HUES48 (cell line): ENCODE measurements around the gene GGNBP2.
A peak's percentile ranks its signal among the peaks of the same experiment; 100 is the strongest.

ENCODE experiments used
- H3K27ac ChIP-seq: one replicate; pipeline ENCODE4 v1.7.0; 2013; ENCODE audit warnings: low read depth, low read length, inconsistent platforms
- H3K27me3 ChIP-seq: 2 replicates; pipeline ENCODE4 v1.6.1; 2013; ENCODE audit warnings: mild to moderate bottlenecking, low read length; ENCODE audit not compliant: control insufficient read depth, insufficient read depth
- H3K36me3 ChIP-seq: 2 replicates; pipeline ENCODE4 v1.6.1; 2013; ENCODE audit warnings: low read length; ENCODE audit not compliant: control insufficient read depth, insufficient read depth
- H3K4me1 ChIP-seq: 2 replicates; pipeline ENCODE4 v1.6.1; 2013; ENCODE audit warnings: mild to moderate bottlenecking, low read length; ENCODE audit not compliant: control insufficient read depth, insufficient read depth
- H3K4me3 ChIP-seq: 2 replicates; pipeline ENCODE4 v1.5.1; 2013; ENCODE audit warnings: mild to moderate bottlenecking, low read depth, low read length
- H3K9ac ChIP-seq: 2 replicates; pipeline ENCODE4 v1.6.1; 2013; ENCODE audit warnings: mild to moderate bottlenecking, low read depth, low read length, moderate library complexity
- H3K9me3 ChIP-seq: 2 replicates; pipeline ENCODE4 v1.6.1; 2013; ENCODE audit warnings: low read length; ENCODE audit not compliant: control insufficient read depth, insufficient read depth

The GGNBP2 gene

GRCh38 chr17:36566081-36566480 lies 21.4 kb downstream of the GGNBP2 start:
- peaks cover 80% of the 10 kb centered on the region for H3K36me3 ChIP-seq
- no peak overlapping the region for H3K4me3 ChIP-seq
- no peaks in the 10 kb centered on the region for H3K4me1 ChIP-seq

GRCh38 chr17:36575028-36575427 lies 30.3 kb downstream of the GGNBP2 start:
- no peak overlapping the region for H3K4me3 ChIP-seq
- no peaks in the 10 kb centered on the region for H3K4me1 ChIP-seq
- H3K9me3 ChIP-seq, result no peaks in the 10 kb centered on the region
- no peaks in the 10 kb centered on the region for H3K27me3 ChIP-seq
- H3K27ac ChIP-seq, result no peak overlapping the region
- H3K9ac ChIP-seq, result no peak overlapping the region
- peaks cover 54% of the 10 kb centered on the region for H3K36me3 ChIP-seq

More at GRCh38 chr17:36566081-36566480, 21.4 kb downstream of the GGNBP2 start:
- Histone ChIP-seq H3K9ac (no peak overlapping the region), H3K27me3 (no peaks in the 10 kb centered on the region), H3K9me3 (no peaks in the 10 kb centered on the region), H3K27ac (no peak overlapping the region)

- Histone ChIP-seq H3K27me3 (no peaks in the 10 kb centered on the region), H3K36me3 (peaks cover 58% of the 10 kb centered on the region), H3K27ac (no peak overlapping the region), H3K9me3 (no peaks in the 10 kb centered on the region), H3K9ac (no peak overlapping the region), H3K4me1 (no peaks in the 10 kb centered on the region), H3K4me3 (no peak overlapping the region)
Measured at GRCh38 chr17:36576793-36577192, 32.1 kb downstream of the GGNBP2 start.

- peaks cover 64% of the 10 kb centered on the region for H3K36me3 ChIP-seq
- H3K27me3 ChIP-seq, result no peaks in the 10 kb centered on the region
- no peak overlapping the region for H3K4me3 ChIP-seq
- no peak overlapping the region for H3K27ac ChIP-seq
- H3K9ac ChIP-seq, result no peak overlapping the region
- H3K4me1 ChIP-seq, result no peaks in the 10 kb centered on the region
- no peaks in the 10 kb centered on the region for H3K9me3 ChIP-seq
Measured at GRCh38 chr17:36578671-36579070, 34.0 kb downstream of the GGNBP2 start.

- Histone ChIP-seq H3K36me3 (peaks cover 83% of the 10 kb centered on the region), H3K4me3 (no peak overlapping the region), H3K9me3 (no peaks in the 10 kb centered on the region)
Measured at GRCh38 chr17:36583787-36584186, 39.1 kb downstream of the GGNBP2 start.

GRCh38 chr17:36586138-36586537 lies 41.4 kb downstream of the GGNBP2 start:
- Histone ChIP-seq H3K27ac (no peak overlapping the region), H3K36me3 (peaks cover 76% of the 10 kb centered on the region), H3K9ac (no peak overlapping the region), H3K4me3 (no peak overlapping the region), H3K9me3 (no peaks in the 10 kb centered on the region), H3K27me3 (no peaks in the 10 kb centered on the region), H3K4me1 (peaks cover 2% of the 10 kb centered on the region)

More at GRCh38 chr17:36583787-36584186, 39.1 kb downstream of the GGNBP2 start:
- no peak overlapping the region for H3K27ac ChIP-seq
- H3K4me1 ChIP-seq, result no peaks in the 10 kb centered on the region
- no peak overlapping the region for H3K9ac ChIP-seq
- no peaks in the 10 kb centered on the region for H3K27me3 ChIP-seq

GRCh38 chr17:36590082-36590481 lies 45.4 kb downstream of the GGNBP2 start:
- H3K9me3 ChIP-seq, result no peaks in the 10 kb centered on the region
- H3K36me3 ChIP-seq, result peaks cover 48% of the 10 kb centered on the region
- H3K4me3 ChIP-seq, result no peak overlapping the region
- no peaks in the 10 kb centered on the region for H3K27me3 ChIP-seq
- peaks cover 14% of the 10 kb centered on the region for H3K4me1 ChIP-seq
- no peak overlapping the region for H3K27ac ChIP-seq
- no peak overlapping the region for H3K9ac ChIP-seq

- peak within 1 kb of the TSS; percentile 87 for H3K27ac ChIP-seq
- H3K9ac ChIP-seq, result peak within 1 kb of the TSS; percentile 71
- H3K27me3 ChIP-seq, result no peaks in the 10 kb centered on the region
- H3K4me3 ChIP-seq, result peak within 1 kb of the TSS; percentile 85
- H3K9me3 ChIP-seq, result no peaks in the 10 kb centered on the region
- H3K4me1 ChIP-seq, result peaks cover 14% of the 10 kb centered on the region
- H3K36me3 ChIP-seq, result peaks cover 45% of the 10 kb centered on the region
Measured at GRCh38 chr17:36591434-36592315, 47.0 kb downstream of the GGNBP2 start, which contains the start of gene DHRS11. DHRS11 (plus strand) TSS chr17:36591879; CDS start chr17:36592010, 131 bp downstream.

- 0 out of 2 replicates have a peak overlapping the region, but pooled peaks have one; percentile 22 for H3K9ac ChIP-seq
- H3K4me3 ChIP-seq, result peak overlapping the region; percentile 85
- no peaks in the 10 kb centered on the region for H3K9me3 ChIP-seq
- H3K27ac ChIP-seq, result peak overlapping the region; percentile 87
- peaks cover 14% of the 10 kb centered on the region for H3K4me1 ChIP-seq
- no peaks in the 10 kb centered on the region for H3K27me3 ChIP-seq
- peaks cover 44% of the 10 kb centered on the region for H3K36me3 ChIP-seq
Measured at GRCh38 chr17:36592316-36592715, 47.6 kb downstream of the GGNBP2 start.

GRCh38 chr17:36592716-36593321 lies 48.1 kb downstream of the GGNBP2 start:
- Histone ChIP-seq H3K4me1 (peaks cover 14% of the 10 kb centered on the region), H3K9me3 (no peaks in the 10 kb centered on the region), H3K27ac (peak overlapping the region; percentile 87), H3K36me3 (peaks cover 43% of the 10 kb centered on the region), H3K4me3 (peak overlapping the region; percentile 85), H3K9ac (peak overlapping the region; percentile 22; the same call in 1 of the 2 replicates), H3K27me3 (no peaks in the 10 kb centered on the region)
